T-helper 1 cell (primary cell): ENCODE measurements around the gene TTLL10.

Experiments
- DNase-seq, 5 donors: peaks; one replicate each; pipeline ENCODE4 v3.0.0-alpha.2; 2012 to 2020

TTLL10 gene

DNA sequence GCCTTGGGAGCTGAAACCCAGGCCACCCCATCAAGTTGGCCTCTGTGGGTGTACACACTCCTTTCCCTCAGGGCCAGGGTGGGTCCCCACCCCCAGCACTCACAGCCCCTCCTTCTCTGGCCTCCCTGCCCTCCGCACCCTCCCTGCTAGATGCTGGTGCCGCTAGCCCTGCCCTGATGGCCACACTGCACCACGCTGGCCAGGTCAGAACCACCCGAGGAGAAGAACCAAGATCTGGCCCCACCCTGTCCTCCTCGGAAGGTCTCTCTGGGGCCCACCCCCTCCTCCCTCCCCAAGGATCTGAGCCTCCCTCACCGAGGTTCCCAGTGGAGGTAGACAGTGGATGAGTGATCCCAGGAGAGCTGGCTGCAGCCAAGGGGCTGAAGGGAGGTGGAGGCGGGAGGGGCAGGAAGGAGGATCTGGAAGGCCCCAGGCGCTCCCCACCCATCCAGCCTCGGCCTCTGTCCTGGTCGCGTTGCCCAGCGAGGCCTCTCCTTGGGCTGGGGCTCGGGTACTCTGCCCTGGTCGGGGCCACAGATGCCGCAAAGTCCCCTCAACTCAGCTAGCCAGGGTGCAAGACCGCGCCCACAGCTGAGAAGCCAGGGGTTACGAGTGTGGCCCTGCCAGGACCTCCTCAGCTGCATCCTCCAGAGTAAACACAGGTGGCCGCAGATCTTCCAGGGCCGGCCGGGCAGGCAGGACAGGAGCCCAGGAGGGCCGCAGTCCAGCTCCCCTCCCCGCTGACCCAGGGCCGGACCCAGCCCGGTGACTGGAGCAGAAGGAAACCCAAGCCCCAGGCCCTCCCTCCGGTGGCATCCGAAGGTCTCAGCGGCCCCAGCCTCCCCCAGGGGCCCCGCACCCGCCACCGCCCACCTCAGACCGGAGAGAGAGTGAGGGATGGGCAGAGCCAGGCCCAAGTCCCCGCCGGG lies 63.5 kb downstream of the TTLL10 start:
- DNase-seq, result no peak

- DNase-seq, result no peak
Measured at GRCh38 chr1:1237874-1238701, 64.4 kb downstream of the TTLL10 start.

DNA sequence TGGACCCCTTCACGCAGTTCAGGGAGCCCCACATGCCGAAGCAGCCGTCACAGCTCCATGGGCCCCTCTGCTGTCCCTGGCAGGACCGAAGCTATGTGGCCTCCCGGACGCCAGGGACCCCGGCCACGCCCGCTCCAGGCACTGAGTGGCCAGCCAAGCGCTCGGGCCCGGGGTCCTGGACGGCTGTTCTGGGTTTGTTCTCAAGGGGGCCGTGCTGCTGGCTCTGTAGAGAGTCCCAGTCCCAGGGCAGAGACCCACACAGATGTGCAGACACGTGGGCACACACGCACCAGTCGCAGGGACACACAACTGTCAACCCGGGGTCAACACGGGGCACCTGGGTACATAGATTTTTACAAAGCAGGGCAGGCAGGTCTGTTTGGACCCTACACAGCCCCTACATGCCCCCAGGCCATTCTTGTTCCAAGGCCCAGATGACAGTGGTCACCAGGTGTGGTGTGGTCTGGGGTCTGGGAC lies 65.1 kb downstream of the TTLL10 start:
- no peak for DNase-seq

DNA sequence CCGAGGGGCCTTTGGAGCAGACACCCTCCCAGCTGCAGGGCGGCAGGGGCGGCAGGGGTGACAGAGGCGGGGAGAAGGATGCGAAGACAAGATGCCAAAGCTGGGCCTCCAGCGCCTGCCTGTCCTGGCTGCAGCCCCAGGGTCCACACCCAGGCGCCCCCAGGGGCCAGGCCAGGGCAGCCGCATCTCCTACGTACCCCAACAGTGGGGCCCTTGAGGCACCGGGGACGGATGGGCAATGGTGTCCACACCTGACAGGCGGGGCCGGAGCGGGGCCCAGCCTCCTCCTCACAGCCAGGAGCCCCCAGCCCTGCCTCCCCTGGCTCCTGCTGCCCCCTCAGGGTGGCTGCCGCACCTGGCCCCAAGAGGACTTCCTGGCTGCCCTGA lies 65.5 kb downstream of the TTLL10 start:
- no peak for DNase-seq

- no peak for DNase-seq
Measured at GRCh38 chr1:1239614-1240347, 66.1 kb downstream of the TTLL10 start.

DNA sequence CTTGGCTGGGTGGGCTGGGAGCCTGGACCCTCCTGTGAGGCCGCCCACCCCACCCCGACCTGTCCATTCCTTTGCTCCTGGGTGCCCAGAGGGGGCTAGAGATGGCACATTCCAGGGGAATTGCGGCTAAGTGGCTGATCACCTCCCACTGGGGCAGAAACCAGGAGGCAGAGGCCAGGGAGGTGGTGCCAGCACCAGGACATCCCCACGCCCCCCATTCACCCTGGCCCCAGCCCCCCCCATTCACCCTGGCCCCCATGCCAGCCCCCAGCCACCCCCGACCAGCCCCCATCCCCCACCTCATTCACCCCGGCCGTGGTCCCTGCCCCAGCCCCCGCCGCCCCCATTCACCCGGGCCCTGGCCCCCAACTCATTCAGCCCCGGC lies 66.7 kb downstream of the TTLL10 start:
- DNase-seq, result no peak

DNA sequence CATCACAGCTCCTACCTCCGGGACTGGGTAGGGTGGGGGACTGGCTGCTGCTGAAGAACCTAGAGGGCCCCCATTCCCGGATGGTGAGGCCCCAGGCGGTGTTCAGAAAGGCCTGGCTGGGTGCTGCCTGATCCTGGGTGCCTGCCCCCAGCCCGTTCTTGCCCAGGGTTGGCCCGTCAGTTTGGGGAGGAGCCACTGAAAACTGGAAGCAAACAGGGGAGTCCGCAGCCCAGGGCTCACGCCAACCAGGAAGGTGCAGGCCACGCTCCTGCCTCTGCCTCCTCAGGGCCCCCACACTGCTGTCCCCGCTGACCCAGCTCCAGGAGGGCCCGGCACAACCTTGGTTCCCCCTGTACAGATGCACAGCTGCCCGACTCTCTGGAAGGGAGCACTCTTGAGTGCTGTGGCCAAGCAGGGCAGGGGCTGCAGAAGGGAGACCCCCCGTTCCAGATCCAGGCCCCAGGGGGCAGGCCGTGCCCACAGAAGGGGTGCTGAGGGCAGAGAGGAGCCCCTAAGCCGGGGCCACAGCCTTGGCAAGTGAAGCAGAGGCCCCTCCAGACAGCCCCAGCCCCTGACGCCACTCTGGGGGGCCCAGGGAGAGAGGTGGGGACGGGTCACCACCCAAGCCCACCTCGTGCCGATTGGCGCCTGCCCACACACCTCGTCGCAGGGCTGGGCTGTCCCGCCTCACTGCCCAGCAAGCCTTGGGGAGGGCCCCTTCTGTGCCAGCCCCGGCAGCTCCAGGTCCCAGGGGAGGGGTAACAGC lies 67.3 kb downstream of the TTLL10 start:
- no peak for DNase-seq

DNA sequence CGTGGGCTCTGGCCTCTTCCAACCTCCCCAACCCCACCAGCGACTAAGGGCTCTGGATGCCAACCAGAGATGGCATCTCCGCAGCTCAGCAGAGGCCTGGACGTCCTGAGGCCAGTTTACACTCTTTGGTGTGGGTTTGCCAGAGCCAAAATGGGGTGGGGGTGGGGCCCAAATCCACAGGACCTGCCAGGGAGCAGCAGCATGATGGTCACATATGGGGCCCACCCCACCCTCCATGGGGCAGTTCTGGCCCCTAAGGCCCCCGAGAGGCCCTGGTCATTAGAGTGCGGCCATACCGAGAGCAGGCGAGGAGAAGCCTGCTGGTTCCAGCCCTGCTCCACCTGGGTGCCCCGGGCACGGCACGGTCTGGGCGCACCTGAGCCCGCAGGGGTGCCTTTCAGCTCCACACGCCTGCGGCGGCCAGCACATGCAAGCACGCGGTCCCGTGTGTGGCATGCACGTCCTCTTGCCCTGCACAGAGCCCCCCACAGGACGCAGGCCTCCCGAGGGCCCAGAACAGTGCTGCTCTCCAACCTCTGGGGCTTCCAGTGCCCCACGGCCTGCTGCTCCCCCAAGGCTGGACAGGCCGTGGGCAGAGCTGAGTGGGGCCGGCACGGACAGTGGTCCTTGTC lies 68.0 kb downstream of the TTLL10 start:
- no peak for DNase-seq

DNA sequence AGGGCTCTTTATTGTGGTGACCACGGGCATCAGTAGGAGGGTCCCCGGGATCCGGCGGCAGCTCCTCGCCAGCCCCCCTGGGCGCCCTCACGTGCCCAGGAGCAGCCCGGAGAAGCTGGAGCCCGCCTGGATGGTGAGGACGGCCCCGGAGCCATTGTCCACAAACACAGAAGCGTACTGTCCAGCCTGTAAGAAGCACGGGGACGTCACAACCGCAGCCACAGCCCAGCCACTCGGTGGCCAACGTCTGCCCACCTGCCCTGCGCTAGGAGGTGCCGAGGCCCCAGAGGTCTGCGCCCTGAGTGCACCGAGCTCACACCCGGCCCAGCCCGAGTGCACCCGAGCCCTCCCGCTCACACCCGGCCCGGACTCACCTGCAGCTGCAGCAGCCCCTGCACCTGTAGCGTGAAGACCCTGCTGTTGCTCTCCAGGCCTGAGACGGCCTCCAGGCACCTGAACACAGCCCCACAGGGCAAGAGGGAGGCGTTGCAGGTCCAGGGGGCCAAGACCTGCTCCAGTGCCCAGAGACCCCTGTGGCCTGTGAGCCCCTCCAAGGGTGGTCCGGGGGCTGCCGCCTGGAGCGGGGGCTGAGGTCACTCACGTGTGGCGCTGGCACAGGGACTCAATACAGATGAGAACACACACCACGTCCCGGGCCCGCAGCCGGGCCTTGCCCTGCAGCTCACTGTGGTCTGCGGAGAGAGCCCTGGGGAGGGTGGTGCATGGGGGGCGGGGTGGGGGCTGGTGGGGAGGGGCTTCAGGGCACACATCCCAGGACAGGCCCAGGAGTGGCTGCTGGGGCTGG lies 69.0 kb downstream of the TTLL10 start:
- DNase-seq, result no peak

GRCh38 chr1:1243266-1243660 lies 69.6 kb downstream of the TTLL10 start:
- DNase-seq, result no peak

DNA sequence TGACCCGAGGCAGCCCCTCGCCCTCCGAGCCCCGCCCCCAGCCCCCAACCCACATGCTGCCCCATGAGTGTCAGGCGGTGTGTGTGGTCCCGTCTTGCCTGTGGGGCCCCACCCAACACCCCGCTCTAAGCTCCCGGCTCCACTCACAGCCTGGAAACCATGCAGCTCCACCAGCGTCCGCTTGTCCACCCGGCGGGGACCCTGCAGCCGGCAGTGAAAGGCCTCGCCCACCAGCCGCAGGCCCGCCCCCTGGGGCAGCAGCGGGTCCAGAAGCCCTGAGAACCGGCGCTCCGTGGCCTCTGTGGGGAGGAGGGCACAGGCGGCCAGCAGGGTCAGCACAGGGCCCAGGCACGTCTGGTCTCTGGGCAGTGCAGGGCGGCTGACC lies 70.1 kb downstream of the TTLL10 start:
- no peak for DNase-seq

- DNase-seq, result no peak
Measured at GRCh38 chr1:1244192-1244811, 70.6 kb downstream of the TTLL10 start.

DNA sequence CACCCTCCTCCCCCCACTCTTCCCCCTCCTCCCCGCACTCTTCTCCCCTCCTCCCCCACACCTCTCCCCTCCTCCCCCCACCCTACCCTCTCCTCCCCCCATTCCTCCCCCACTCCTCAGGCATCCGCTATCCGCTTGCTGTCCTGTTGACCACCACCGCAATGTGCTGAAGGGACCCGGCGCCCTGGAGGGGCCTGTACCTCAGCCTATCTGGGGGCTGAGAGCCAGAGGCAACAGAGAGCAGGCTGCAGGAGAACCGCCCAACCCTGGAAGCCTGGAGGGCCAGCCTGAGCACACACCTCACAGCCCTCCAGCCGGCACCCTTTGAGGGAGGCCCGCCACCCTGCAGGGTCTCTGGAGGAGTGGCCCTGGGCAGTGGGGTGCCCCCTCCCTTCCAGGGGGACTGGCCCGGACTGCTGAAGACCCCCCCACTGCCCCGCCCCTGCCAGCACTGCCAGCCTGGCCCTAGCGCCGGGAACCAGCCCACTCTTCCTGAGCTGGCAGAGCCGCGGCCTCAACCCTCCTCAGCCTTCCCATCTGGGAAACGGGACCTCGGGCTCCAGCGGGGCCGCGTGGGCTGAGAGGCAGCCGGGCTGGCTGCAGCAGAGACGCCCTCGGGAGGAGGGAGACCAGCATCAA lies 71.6 kb downstream of the TTLL10 start:
- no peak for DNase-seq

DNA sequence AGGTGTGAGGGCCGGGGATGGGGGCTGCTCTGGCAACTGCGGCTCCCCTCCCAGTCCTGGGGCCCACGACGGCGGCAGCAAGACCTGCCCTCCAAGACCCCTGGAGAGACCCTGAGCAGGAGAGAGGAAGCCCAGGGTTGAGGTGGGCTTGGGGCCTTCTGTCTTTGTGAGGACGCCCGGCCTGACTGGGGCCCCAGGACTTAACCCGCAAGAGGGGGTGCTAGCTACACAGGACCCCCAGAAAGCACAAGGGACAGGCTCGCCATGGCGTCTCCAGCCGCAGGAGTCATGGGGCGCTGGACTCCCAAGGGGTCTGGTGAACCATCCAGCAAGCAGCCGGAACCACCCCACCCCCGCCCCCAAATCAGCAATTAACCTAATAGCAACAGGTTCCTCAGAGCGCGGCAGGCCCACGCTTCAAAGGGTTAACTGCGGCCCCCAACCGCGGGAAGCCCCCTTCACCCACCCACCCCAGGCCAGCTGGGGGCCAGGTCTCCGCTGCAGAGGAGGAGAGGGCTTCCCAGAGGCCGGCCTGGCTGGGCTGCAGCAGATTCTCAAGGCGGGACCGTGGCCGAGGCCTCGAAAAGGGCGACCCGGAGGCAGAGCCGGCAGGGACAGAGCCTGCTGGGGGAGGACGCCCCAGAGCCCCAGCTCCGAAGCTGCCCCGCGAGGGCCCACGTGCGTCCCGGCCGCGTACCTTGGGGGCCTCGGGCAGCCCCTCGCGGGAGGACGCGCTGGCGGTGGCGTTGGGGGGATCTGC lies 72.3 kb downstream of the TTLL10 start:
- DNase-seq, result no peak

GRCh38 chr1:1246577-1247340 lies 73.1 kb downstream of the TTLL10 start, which contains the start of gene C1QTNF12:
Gene C1QTNF12 (minus strand): TSS chr1:1246722. CDS start chr1:1246690, 32 bp downstream.
- DNase-seq, result no peak

DNA sequence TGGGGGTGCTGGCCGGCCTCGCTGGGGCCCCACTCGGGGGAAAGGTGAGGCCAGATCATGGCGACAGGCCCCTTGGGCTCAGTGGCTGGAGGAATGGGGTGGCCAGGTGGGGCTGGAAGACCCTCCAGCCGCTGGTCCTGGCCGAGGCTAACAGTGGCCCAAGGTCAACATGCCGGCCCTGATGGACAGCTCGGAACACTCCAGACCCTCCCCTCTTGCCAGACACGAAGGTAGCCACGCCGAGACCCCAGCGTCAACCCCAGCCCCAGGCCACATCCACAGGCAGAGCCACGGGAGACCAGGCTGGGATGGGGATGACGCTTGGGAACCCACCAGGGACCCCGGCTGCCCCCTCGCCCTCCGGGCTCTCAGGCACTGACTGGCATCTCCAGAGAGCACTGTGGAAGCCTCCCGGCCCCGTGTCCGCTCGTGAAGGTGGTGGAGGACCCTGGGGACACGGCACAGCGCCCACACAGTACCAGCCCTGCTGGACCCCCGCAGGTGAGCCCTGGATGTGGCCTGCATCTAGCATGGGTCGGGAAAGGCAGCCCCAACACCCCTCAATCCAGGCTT lies 73.7 kb downstream of the TTLL10 start:
- DNase-seq, result no peak
